Gastroesophageal sphincter (tissue), 3 donors: ENCODE data around the gene PPCDC.

ENCODE experiments used
- CTCF ChIP-seq, 4 experiments: fragments of 200-600 bp in 2 of 4; fragments of 450-650 bp in 2 of 4; sonication (generic) in 1 of 4; IDR thresholded peaks; one replicate each; pipeline ENCODE4 v1.5.1; 2017 to 2019; ENCODE audit warnings: antibody characterized with exemption in 4 of 4, mild to moderate bottlenecking in 2 of 4, moderate library complexity in 2 of 4
- POLR2A ChIP-seq, 2 donors: fragments of 450-650 bp; IDR thresholded peaks; one replicate each; pipeline ENCODE4 v1.6.1; 2017; ENCODE audit warnings: antibody characterized with exemption in 2 of 2, mild to moderate bottlenecking in 2 of 2, moderate library complexity in 1 of 2
- POLR2AphosphoS5 ChIP-seq: sonication (generic); formaldehyde crosslinking; IDR thresholded peaks from one replicate; pipeline ENCODE4 v1.6.1; 2017; ENCODE audit warnings: antibody characterized with exemption

- TF ChIP-seq CTCF (IDR thresholded peaks at IDR 0.05) = no peak
- TF ChIP-seq POLR2A (IDR thresholded peaks at IDR 0.05) = no peak
- no peak for TF ChIP-seq POLR2AphosphoS5
These were observed 22.1 kb upstream of the PPCDC start for GRCh38 chr15:75001310-75001709.
